ENCODE data around the gene PSMA7. TPM values are rescaled to one million over a fixed set of nuclear protein-coding genes. Genes with fewer than 3 reads are reported as not detected.

Gene PSMA7
- total RNA-seq, 1 donor from 2014 or later: 217 TPM

- no peak for DNase-seq (ENCODE audit: extremely low spot score, unreplicated experiment)
- no peak overlapping the region for H3K4me3 Mint-ChIP-seq (ENCODE audit: unreplicated experiment)
- H3K36me3 Mint-ChIP-seq (ENCODE audit: unreplicated experiment): peaks cover 7% of the 10 kb centered on the region
- peak overlapping the region; percentile 33 for H3K27ac Mint-ChIP-seq (ENCODE audit: unreplicated experiment)
- no peaks in the 10 kb centered on the region for H3K27me3 Mint-ChIP-seq (ENCODE audit: unreplicated experiment)
- H3K4me1 Mint-ChIP-seq (ENCODE audit: unreplicated experiment): peaks cover 28% of the 10 kb centered on the region
- H3K9me3 Mint-ChIP-seq (ENCODE audit: unreplicated experiment): no peaks in the 10 kb centered on the region
- TF ChIP-seq CTCF (IDR thresholded peaks at IDR 0.05): no peak
These were observed 44.0 kb upstream of the PSMA7 start for GRCh38 chr20:62186887-62187866.

GRCh38 chr20:62186096-62186426 is 42.9 kb upstream of the PSMA7 start:
- no peak overlapping the region for H3K4me3 Mint-ChIP-seq (ENCODE audit: unreplicated experiment)
- DNase-seq (ENCODE audit: extremely low spot score, unreplicated experiment): no peak
- peaks cover 5% of the 10 kb centered on the region for H3K36me3 Mint-ChIP-seq (ENCODE audit: unreplicated experiment)
- H3K4me1 Mint-ChIP-seq (ENCODE audit: unreplicated experiment): peaks cover 34% of the 10 kb centered on the region
- no peaks in the 10 kb centered on the region for H3K9me3 Mint-ChIP-seq (ENCODE audit: unreplicated experiment)
- no peak for TF ChIP-seq CTCF (IDR thresholded peaks at IDR 0.05)
- H3K27ac Mint-ChIP-seq (ENCODE audit: unreplicated experiment): no peak overlapping the region
- H3K27me3 Mint-ChIP-seq (ENCODE audit: unreplicated experiment): no peaks in the 10 kb centered on the region

- Mint-ChIP-seq H3K36me3 (ENCODE audit: unreplicated experiment) (peaks cover 4% of the 10 kb centered on the region), H3K4me3 (ENCODE audit: unreplicated experiment) (peak overlapping the region; percentile 85), H3K27ac (ENCODE audit: unreplicated experiment) (peak overlapping the region; percentile 86), H3K9me3 (ENCODE audit: unreplicated experiment) (no peaks in the 10 kb centered on the region), H3K27me3 (ENCODE audit: unreplicated experiment) (no peaks in the 10 kb centered on the region), H3K4me1 (ENCODE audit: unreplicated experiment) (peaks cover 34% of the 10 kb centered on the region)
- no peak for DNase-seq (ENCODE audit: extremely low spot score, unreplicated experiment)
- TF ChIP-seq CTCF (IDR thresholded peaks at IDR 0.05): no peak
These were observed 40.4 kb upstream of the PSMA7 start for GRCh38 chr20:62183426-62184142.

GRCh38 chr20:62182469-62183425 is 39.6 kb upstream of the PSMA7 start, which contains the start of gene MTG2:
Gene MTG2, plus strand, starts transcription at chr20:62183028. Its CDS starts 10,393 bp downstream, at chr20:62193421.
- no peak for TF ChIP-seq CTCF (IDR thresholded peaks at IDR 0.05)
- H3K4me1 Mint-ChIP-seq (ENCODE audit: unreplicated experiment): peaks cover 33% of the 10 kb centered on the region
- H3K36me3 Mint-ChIP-seq (ENCODE audit: unreplicated experiment): peaks cover 4% of the 10 kb centered on the region
- H3K27me3 Mint-ChIP-seq (ENCODE audit: unreplicated experiment): no peaks in the 10 kb centered on the region
- DNase-seq (ENCODE audit: extremely low spot score, unreplicated experiment): peak; percentile 97
- no peaks in the 10 kb centered on the region for H3K9me3 Mint-ChIP-seq (ENCODE audit: unreplicated experiment)
- peak within 1 kb of the TSS; percentile 86 for H3K27ac Mint-ChIP-seq (ENCODE audit: unreplicated experiment)
- H3K4me3 Mint-ChIP-seq (ENCODE audit: unreplicated experiment): peak within 1 kb of the TSS; percentile 85

Data from osteocyte (in vitro differentiated cells).